GM21447 (cell line): ENCODE data around the gene BMERB1.
"Not testable (repeated sequence)": the region's sequence is repeated elsewhere in the genome, so short reads cannot be mapped to it uniquely, and the experiment has no call there.

ENCODE experiments used
- ATAC-seq: cut with Tn5 transposase; IDR thresholded peaks from one replicate; pipeline ENCODE4 v1.9.1; 2021; ENCODE audit not compliant: unreplicated experiment

BMERB1 gene

GRCh38 chr16:15434425-15435215 is at the start of gene BMERB1:
BMERB1 (plus strand) TSS chr16:15434588; CDS start chr16:15434654, 66 bp downstream.
- ATAC-seq = no peak

GRCh38 chr16:15388060-15388459 is 46.3 kb upstream of the BMERB1 start:
- not testable (repeated sequence) for ATAC-seq

- not testable (repeated sequence) for ATAC-seq
Observed at GRCh38 chr16:15389916-15390315, 44.5 kb upstream of the BMERB1 start.

- not testable (repeated sequence) for ATAC-seq
Observed at GRCh38 chr16:15393025-15393424, 41.4 kb upstream of the BMERB1 start.

- ATAC-seq = not testable (repeated sequence)
Observed at GRCh38 chr16:15395631-15396508, 38.5 kb upstream of the BMERB1 start, which contains the start of gene MPV17L. MPV17L (plus strand) TSS chr16:15395754; CDS start chr16:15395898, 144 bp downstream.

GRCh38 chr16:15396509-15396829 is 37.9 kb upstream of the BMERB1 start:
- ATAC-seq = not testable (repeated sequence)

GRCh38 chr16:15396948-15397594 is 37.3 kb upstream of the BMERB1 start:
- ATAC-seq = no peak

GRCh38 chr16:15398618-15399316 is 35.6 kb upstream of the BMERB1 start:
- no peak for ATAC-seq

- ATAC-seq = no peak
Observed at GRCh38 chr16:15399317-15399716, 35.1 kb upstream of the BMERB1 start.

GRCh38 chr16:15400314-15400713 is 34.1 kb upstream of the BMERB1 start:
- ATAC-seq = not testable (repeated sequence)

GRCh38 chr16:15401972-15402371 is 32.4 kb upstream of the BMERB1 start:
- no peak for ATAC-seq

- no peak for ATAC-seq
Observed at GRCh38 chr16:15403392-15403995, 30.9 kb upstream of the BMERB1 start.

- not testable (repeated sequence) for ATAC-seq
Observed at GRCh38 chr16:15404091-15404490, 30.3 kb upstream of the BMERB1 start.

GRCh38 chr16:15404792-15405191 is 29.6 kb upstream of the BMERB1 start:
- no peak for ATAC-seq

GRCh38 chr16:15407756-15408155 is 26.6 kb upstream of the BMERB1 start:
- ATAC-seq = not testable (repeated sequence)

GRCh38 chr16:15409476-15409875 is 24.9 kb upstream of the BMERB1 start:
- ATAC-seq = not testable (repeated sequence)

GRCh38 chr16:15415511-15415985 is 18.8 kb upstream of the BMERB1 start:
- ATAC-seq = no peak

- ATAC-seq = no peak
Observed at GRCh38 chr16:15417197-15417596, 17.2 kb upstream of the BMERB1 start.

GRCh38 chr16:15418206-15418605 is 16.2 kb upstream of the BMERB1 start:
- ATAC-seq = no peak

- not testable (repeated sequence) for ATAC-seq
Observed at GRCh38 chr16:15421696-15422095, 12.7 kb upstream of the BMERB1 start.
